ENCODE results near the gene GPRC5A. TPM values are rescaled to one million over a fixed set of nuclear protein-coding genes. Genes with fewer than 3 reads are reported as not detected.

GPRC5A gene
- total and polyA plus RNA-seq, 2 donors (not counting 3 experiments of a cell fraction or from before 2014, with no cell fraction given) = 22.7 to 86.4 TPM

DNA sequence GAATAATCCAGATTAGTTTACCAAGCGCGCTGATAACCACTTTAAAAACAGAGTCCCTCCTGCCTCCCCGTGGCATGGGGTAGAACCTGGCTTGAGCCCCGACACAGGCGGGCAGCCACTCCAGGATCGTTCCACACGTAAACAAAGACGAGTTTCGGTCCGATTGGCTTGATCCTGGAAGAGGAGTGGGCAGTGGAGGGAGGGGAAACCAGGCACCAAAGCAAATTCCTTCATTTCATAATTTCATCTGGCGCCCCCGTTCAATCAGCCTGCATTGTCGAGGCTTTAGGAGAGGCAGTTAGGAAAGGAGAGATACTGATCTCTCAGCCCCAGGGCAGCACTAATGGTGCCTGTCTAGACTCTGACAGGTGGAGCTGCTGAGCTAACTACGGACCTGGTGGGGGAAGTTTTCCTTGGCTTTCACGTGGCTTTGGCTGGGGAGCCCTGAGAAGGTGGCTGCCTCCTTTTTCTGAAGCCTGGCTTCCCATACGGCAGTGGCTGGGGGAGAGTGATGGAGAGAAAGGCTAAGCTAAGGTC, 751 bp upstream of the GPRC5A start:
- TF ChIP-seq POLR2A (IDR thresholded peaks at IDR 0.05; ENCODE audit: low read depth, low read length) = peak; percentile 35
- no peak for TF ChIP-seq FOS (IDR thresholded peaks at IDR 0.05; ENCODE audit: borderline replicate concordance, insufficient read depth, low read length)
- peak; percentile 87 for TF ChIP-seq GATA2 (IDR thresholded peaks at IDR 0.05; ENCODE audit: insufficient read depth, insufficient read length, low read depth, low read length)
- peak overlapping the region; percentile 62 for H2AFZ ChIP-seq (ENCODE audit: low read depth, low read length)
- ChIA-PET CTCF (interaction anchor here (0.8 to 4.2 kb wide), 17 partner anchors 10 to 321 kb away, joined by 3 to 106 read pairs (median 5); partner anchors contain the start of gene DDX47), POLR2A (interaction anchor here (0.6 to 2.7 kb wide), 9 partner anchors 11 to 104 kb away, joined by 3 to 21 read pairs (median 4); partner anchors contain the start of gene DDX47)
- H3K9me1 ChIP-seq (replicated peaks; ENCODE audit: control insufficient read depth, extremely low read depth, insufficient read depth, low read length) = no peaks in the 10 kb centered on the region
- no peaks in the 10 kb centered on the region for H3K36me3 ChIP-seq (ENCODE audit: control insufficient read depth in 2 of 2, extremely low read depth in 1 of 2, insufficient read depth in 2 of 2, low read length in 2 of 2)
- DNase-seq (ENCODE audit: low read depth, low spot score) (peak; percentile 83), FAIRE-seq (peak; percentile 73)
- H3K4me2 ChIP-seq (ENCODE audit: insufficient read depth, low read length) = peak overlapping the region; percentile 74
- H3K27me3 ChIP-seq (ENCODE audit: control insufficient read depth in 2 of 2, insufficient read depth in 2 of 2, low read length in 2 of 2) = no peaks in the 10 kb centered on the region
- intact Hi-C loops (cut with micrococcal nuclease) (loop anchor here (1.0 to 5.0 kb wide), 5 partner anchors 9 to 103 kb away; partner anchors contain the start of gene APOLD1), dilution Hi-C loops (cut with MboI; ENCODE audit: extremely low pct_ligation_motif_present, low sequenced_read_pairs) (no loop called here)
- H3K9me3 ChIP-seq (replicated peaks; ENCODE audit: control insufficient read depth, insufficient read depth, low read length) = no peaks in the 10 kb centered on the region
- peak overlapping the region; percentile 93 for H3K27ac ChIP-seq (ENCODE audit: insufficient read depth, low read depth, low read length)
- H4K20me1 ChIP-seq (replicated peaks; ENCODE audit: control insufficient read depth, extremely low read depth, insufficient read depth, low read length) = no peaks in the 10 kb centered on the region
- H3K4me3 ChIP-seq (replicated peaks in 1 of 3; ENCODE audit: insufficient read depth in 1 of 3, low read depth in 1 of 3, low read length in 3 of 3) = peak overlapping the region; percentile 26 to 55 (median 50)
- H3K79me2 ChIP-seq (ENCODE audit: control insufficient read depth, insufficient read depth, low read length) = peaks cover 9% of the 10 kb centered on the region
- H3K9ac ChIP-seq (replicated peaks; ENCODE audit: extremely low read depth, insufficient read depth, low read length) = peak overlapping the region; percentile 88
- H3K4me1 ChIP-seq (ENCODE audit: control insufficient read depth, extremely low read depth, insufficient read depth, low read length) = peaks cover 22% of the 10 kb centered on the region
- BruUV-seq (replicated peaks) = TSS peak; percentile 83

DNA sequence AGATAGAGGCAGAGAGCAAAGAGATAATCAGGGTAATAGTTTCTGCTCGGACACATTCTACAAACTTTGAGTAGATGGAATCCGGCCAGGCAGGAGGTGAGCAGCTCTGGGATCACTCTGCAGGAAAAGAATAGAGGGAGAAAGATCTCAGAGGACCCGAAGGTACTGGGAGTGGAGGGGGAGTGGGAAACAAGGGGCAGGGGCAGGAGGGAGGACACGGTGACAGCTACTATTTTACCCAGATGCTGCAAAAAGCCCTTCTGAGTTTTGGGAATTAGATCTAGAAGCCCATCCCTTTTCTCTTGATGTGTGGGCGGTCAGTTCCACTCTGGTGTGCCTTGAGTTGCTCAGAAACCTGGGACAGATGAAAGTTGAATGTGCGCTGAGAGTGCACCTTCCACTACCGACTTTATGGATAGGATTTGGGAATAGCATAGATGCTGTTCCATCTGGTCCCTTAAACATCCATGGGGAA, 556 bp downstream of the GPRC5A start:
- intact Hi-C loops (cut with micrococcal nuclease) = loop anchor here (1.0 to 5.0 kb wide), 5 partner anchors 7 to 105 kb away; partner anchors contain the start of gene APOLD1
- POLR2A ChIA-PET = interaction anchor here (0.7 to 2.7 kb wide), 6 partner anchors 9 to 105 kb away, joined by 3 to 21 read pairs (median 4); no protein-coding TSS in a partner anchor
- peaks cover 9% of the 10 kb centered on the region for H3K79me2 ChIP-seq (ENCODE audit: control insufficient read depth, insufficient read depth, low read length)

More for the DNA sequence above, 556 bp downstream of the GPRC5A start:
- no peaks in the 10 kb centered on the region for H3K27me3 ChIP-seq (ENCODE audit: control insufficient read depth in 2 of 2, insufficient read depth in 2 of 2, low read length in 2 of 2)
- H3K36me3 ChIP-seq (ENCODE audit: control insufficient read depth in 2 of 2, extremely low read depth in 1 of 2, insufficient read depth in 2 of 2, low read length in 2 of 2) = no peaks in the 10 kb centered on the region
- H3K4me1 ChIP-seq (ENCODE audit: control insufficient read depth, extremely low read depth, insufficient read depth, low read length) = peaks cover 22% of the 10 kb centered on the region
- H3K9me3 ChIP-seq (replicated peaks; ENCODE audit: control insufficient read depth, insufficient read depth, low read length) = no peaks in the 10 kb centered on the region
- CTCF ChIA-PET = interaction anchor here (1.0 to 4.2 kb wide), 12 partner anchors 9 to 320 kb away, joined by 3 to 106 read pairs (median 6); no protein-coding TSS in a partner anchor
- peak overlapping the region; percentile 14 for H2AFZ ChIP-seq (ENCODE audit: low read depth, low read length)
- FAIRE-seq (no peak), DNase-seq (ENCODE audit: low read depth, low spot score) (no peak)
- peak overlapping the region; percentile 86 for H3K4me2 ChIP-seq (ENCODE audit: insufficient read depth, low read length)
- peak overlapping the region; percentile 42 to 55 (median 50) for H3K4me3 ChIP-seq (replicated peaks in 1 of 3; ENCODE audit: insufficient read depth in 1 of 3, low read depth in 1 of 3, low read length in 3 of 3)
- H3K27ac ChIP-seq (ENCODE audit: insufficient read depth, low read depth, low read length) = peak overlapping the region; percentile 93
- H3K9ac ChIP-seq (replicated peaks; ENCODE audit: extremely low read depth, insufficient read depth, low read length) = peak overlapping the region; percentile 88
- H4K20me1 ChIP-seq (replicated peaks; ENCODE audit: control insufficient read depth, extremely low read depth, insufficient read depth, low read length) = no peaks in the 10 kb centered on the region
- BruUV-seq (replicated peaks) = no TSS peak
- TF ChIP-seq FOS (IDR thresholded peaks at IDR 0.05; ENCODE audit: borderline replicate concordance, insufficient read depth, low read length) = no peak
- TF ChIP-seq, protein P1, sequence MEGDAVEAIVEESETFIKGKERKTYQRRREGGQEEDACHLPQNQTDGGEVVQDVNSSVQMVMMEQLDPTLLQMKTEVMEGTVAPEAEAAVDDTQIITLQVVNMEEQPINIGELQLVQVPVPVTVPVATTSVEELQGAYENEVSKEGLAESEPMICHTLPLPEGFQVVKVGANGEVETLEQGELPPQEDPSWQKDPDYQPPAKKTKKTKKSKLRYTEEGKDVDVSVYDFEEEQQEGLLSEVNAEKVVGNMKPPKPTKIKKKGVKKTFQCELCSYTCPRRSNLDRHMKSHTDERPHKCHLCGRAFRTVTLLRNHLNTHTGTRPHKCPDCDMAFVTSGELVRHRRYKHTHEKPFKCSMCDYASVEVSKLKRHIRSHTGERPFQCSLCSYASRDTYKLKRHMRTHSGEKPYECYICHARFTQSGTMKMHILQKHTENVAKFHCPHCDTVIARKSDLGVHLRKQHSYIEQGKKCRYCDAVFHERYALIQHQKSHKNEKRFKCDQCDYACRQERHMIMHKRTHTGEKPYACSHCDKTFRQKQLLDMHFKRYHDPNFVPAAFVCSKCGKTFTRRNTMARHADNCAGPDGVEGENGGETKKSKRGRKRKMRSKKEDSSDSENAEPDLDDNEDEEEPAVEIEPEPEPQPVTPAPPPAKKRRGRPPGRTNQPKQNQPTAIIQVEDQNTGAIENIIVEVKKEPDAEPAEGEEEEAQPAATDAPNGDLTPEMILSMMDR (IDR thresholded peaks at IDR 0.05; ENCODE audit: extremely low read depth in 1 of 2, insufficient read depth in 1 of 2, low read depth in 1 of 2, low read length in 2 of 2) = no peak
- TF ChIP-seq POLR2AphosphoS5 (IDR thresholded peaks at IDR 0.05; ENCODE audit: insufficient read depth, low read depth, low read length) = no peak
- TF ChIP-seq, protein P2, sequence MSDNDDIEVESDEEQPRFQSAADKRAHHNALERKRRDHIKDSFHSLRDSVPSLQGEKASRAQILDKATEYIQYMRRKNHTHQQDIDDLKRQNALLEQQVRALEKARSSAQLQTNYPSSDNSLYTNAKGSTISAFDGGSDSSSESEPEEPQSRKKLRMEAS (IDR thresholded peaks at IDR 0.05; ENCODE audit: insufficient read depth, insufficient read length) = no peak
- TF ChIP-seq JUN (IDR thresholded peaks at IDR 0.05; ENCODE audit: borderline replicate concordance, insufficient read depth, insufficient read length, low read depth) = no peak
- no peak for TF ChIP-seq MYC (IDR thresholded peaks at IDR 0.05; ENCODE audit: low read depth, low read length)
- no peak for TF ChIP-seq EZH2 (IDR thresholded peaks at IDR 0.05; ENCODE audit: borderline replicate concordance, low read depth, low read length, severe bottlenecking)
- no peak for TF ChIP-seq GATA2 (IDR thresholded peaks at IDR 0.05; ENCODE audit: insufficient read depth, insufficient read length, low read depth, low read length)
- TF ChIP-seq POLR2A (IDR thresholded peaks at IDR 0.05; ENCODE audit: low read depth, low read length) = no peak
- dilution Hi-C loops (cut with MboI; ENCODE audit: extremely low pct_ligation_motif_present, low sequenced_read_pairs) = no loop called here
- no peaks in the 10 kb centered on the region for H3K9me1 ChIP-seq (replicated peaks; ENCODE audit: control insufficient read depth, extremely low read depth, insufficient read depth, low read length)
